AG09309 (cell line): Measurements from ENCODE around the gene GPR142.
A peak's percentile ranks its signal among the peaks of the same experiment; 100 is the strongest.

ENCODE experiments used
- DNase-seq: peaks from one replicate; pipeline ENCODE4 v3.0.0-alpha.2; 2010; ENCODE audit warnings: low read depth
- H3K4me3 ChIP-seq: 2 replicates; pipeline ENCODE4 v1.5.1; 2011; ENCODE audit warnings: mild to moderate bottlenecking, low read depth, low read length, moderate library complexity; ENCODE audit not compliant: control insufficient read depth
- CTCF ChIP-seq: IDR thresholded peaks from 2 replicates; pipeline ENCODE4 v1.5.1; 2011; ENCODE audit warnings: mild to moderate bottlenecking, low read depth, low read length, inconsistent platforms; ENCODE audit not compliant: insufficient read depth, control insufficient read depth; ENCODE audit errors: missing control alignments

Gene GPR142

GRCh38 chr17:74357466-74357809 is 9.9 kb upstream of the GPR142 start:
- no peak overlapping the region for H3K4me3 ChIP-seq
- TF ChIP-seq CTCF, result no peak
- DNase-seq, result no peak

- TF ChIP-seq CTCF, result no peak
- H3K4me3 ChIP-seq, result no peak overlapping the region
- no peak for DNase-seq
These were observed 8.6 kb upstream of the GPR142 start for GRCh38 chr17:74358697-74359096.

DNA sequence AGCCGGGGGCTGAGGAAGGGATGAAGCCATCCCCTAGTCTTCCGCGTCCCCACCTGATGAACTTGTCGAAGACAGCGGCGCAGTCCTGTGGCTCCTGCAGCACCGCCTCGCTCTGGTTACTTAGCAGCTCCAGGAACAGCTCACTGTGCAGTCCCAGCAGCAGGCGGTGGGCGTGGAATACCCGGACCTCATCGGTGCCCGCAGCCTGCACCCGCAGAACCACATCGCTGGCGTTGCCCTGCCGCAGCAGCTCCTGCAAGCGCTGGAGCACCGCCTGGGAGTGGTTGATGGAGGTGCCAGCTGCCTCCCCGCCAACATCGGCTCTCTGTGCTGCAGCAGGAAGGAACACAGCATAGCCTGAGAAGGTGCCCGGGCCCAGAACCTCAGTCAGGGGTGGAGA is 7.4 kb upstream of the GPR142 start:
- DNase-seq, result no peak
- no peak overlapping the region for H3K4me3 ChIP-seq
- TF ChIP-seq CTCF, result no peak

DNA sequence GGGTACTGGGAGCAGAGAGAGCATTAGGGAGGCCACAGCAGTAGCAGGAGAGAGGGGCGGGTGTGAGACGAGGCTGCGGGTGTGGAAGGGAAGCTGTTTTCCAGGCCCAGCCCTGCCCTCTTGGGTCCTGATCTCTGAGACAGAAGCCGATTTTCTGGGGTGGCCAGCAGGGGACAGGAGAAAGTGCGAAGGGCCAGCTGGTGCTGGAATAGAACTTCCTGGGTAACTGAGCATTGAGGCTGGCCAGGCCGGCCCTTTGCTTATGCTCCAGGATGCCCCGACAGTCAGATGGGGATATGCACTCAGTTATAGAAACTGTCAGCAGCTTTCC is 6.4 kb upstream of the GPR142 start:
- no peak for TF ChIP-seq CTCF
- H3K4me3 ChIP-seq, result no peak overlapping the region
- no peak for DNase-seq

DNA sequence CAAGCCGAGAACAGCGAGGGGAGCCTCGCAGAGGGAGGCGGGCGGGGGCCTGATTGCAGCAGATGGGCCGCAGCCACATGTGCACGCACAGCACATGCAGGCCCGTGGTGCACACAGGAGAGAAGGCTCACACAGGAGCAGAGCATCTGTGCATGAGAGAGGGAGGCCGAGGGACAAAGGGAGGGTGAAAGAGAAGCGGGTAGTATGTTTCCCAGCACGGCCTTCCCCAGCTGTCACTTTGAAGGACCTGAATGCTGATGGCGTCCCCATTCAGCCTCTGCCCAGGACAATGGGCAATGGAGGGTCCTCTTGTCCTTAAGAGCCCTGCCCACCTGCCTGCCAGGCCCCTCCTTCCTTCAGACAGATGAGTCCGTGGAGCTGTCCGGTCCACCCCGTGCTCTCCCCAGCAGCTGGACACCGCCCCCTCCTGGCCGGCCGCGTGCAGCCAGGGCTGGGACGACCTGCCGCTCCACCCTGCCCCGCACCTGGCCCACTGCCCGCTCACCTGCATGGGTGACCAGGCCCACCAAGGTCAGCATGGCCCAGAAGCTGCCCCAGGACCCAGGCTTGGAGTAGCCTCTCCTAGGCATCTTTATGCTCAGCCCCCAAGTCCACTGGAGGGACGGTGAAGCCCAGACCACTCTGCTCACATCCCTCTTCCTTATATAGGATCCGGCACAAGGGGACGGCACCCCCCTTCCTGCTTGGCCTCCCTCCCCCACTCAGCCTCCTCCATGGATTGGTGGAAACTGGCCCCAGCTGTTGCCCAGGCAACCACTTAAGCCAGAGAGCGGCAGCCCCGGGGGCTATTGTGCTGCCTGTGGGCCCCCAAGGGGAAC is 5.9 kb upstream of the GPR142 start, which contains the start of gene BTBD17:
TSS of gene BTBD17 (minus strand) at position 639 of the 839 bp plus-strand sequence. CDS start at position 590, 49 bp downstream.
- H3K4me3 ChIP-seq, result no peak within 1 kb of the TSS
- peak; percentile 51 for TF ChIP-seq CTCF
- no peak for DNase-seq

GRCh38 chr17:74362069-74362405 is 5.3 kb upstream of the GPR142 start:
- DNase-seq, result no peak
- H3K4me3 ChIP-seq, result no peak overlapping the region
- TF ChIP-seq CTCF, result no peak

DNA sequence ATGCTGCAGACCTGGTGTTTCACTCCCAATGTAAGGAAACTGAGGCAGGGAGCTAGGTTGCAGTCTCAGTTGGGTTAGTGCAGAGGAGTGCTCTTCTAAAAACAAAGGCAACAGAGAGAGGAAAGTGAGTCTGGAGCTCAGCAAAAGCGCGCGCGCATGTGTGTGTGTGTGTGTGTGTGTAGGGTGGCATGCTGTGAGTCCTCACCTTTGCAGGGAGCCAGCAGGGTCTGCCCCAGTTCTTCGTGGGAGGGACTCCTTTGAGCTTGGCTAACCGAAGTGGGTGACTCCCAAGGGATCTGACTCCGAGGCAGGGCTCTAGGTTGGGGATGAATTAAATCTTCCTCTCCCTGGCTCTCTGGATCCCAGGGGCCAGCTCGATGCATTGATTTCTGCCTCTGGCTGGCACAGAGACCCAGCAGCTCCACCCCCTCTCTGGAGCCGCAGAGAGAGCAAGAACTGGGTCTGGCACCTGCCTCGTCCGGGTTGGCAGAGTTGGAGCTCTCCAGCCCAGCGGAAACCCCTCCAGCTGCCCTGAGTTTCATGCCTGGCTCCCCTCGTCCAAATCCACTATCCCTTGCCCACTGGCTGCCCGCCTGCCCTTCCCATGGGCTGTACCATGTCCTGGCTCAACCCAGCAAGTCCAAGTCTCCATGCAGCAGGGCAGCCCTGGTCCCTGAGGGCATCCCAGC is 4.4 kb upstream of the GPR142 start:
- H3K4me3 ChIP-seq, result no peak overlapping the region
- DNase-seq, result no peak
- no peak for TF ChIP-seq CTCF
